ENCODE results near the gene LYSMD3.
A peak's percentile ranks its signal among the peaks of the same experiment; 100 is the strongest.

The LYSMD3 gene

GRCh38 chr5:90477621-90478215 is 51.7 kb downstream of the LYSMD3 start:
- DNase-seq, result no peak

GRCh38 chr5:90477073-90477472 is 52.3 kb downstream of the LYSMD3 start:
- no peak for DNase-seq

- DNase-seq, result no peak
These were observed 53.0 kb downstream of the LYSMD3 start for GRCh38 chr5:90476391-90476790.

- no peak for DNase-seq
These were observed 53.9 kb downstream of the LYSMD3 start for GRCh38 chr5:90475436-90475980.

GRCh38 chr5:90474235-90475107 is 54.9 kb downstream of the LYSMD3 start, which contains the start of the genes MBLAC2 and POLR3G:
MBLAC2 (minus strand) TSS chr5:90474771; CDS start chr5:90474292, 479 bp downstream.
POLR3G (plus strand) TSS chr5:90474864; CDS start chr5:90485568, 10,704 bp downstream.
- DNase-seq, result peak; percentile 97

- DNase-seq, result peak; percentile 40
These were observed 55.8 kb downstream of the LYSMD3 start for GRCh38 chr5:90473396-90474234.

GRCh38 chr5:90472783-90473395 is 56.5 kb downstream of the LYSMD3 start:
- no peak for DNase-seq
